ENCODE measurements around the gene LNPEP.
A peak's percentile ranks its signal among the peaks of the same experiment; 100 is the strongest.

The LNPEP gene

GRCh38 chr5:96961053-96961452 is 25.2 kb downstream of the LNPEP start:
- peak overlapping the region; percentile 89 for H3K9ac ChIP-seq (ENCODE audit: low read length)
- peak overlapping the region; percentile 93 for H3K4me3 ChIP-seq (ENCODE audit: insufficient read depth, low read length, poor library complexity, severe bottlenecking)
- peaks cover 98% of the 10 kb centered on the region for H3K79me2 ChIP-seq (ENCODE audit: insufficient read depth, low read length)
- no peaks in the 10 kb centered on the region for H3K9me3 ChIP-seq (ENCODE audit: insufficient read depth, low read length)
- H3K27me3 ChIP-seq (ENCODE audit: low read length), result no peaks in the 10 kb centered on the region
- H3K4me2 ChIP-seq (ENCODE audit: low read depth, low read length, poor library complexity, severe bottlenecking), result peak overlapping the region; percentile 90
- peak overlapping the region; percentile 99 for H3K27ac ChIP-seq (ENCODE audit: low read depth, low read length)
- H3K36me3 ChIP-seq (ENCODE audit: low read length), result peaks cover 34% of the 10 kb centered on the region
- TF ChIP-seq CTCF (IDR thresholded peaks at IDR 0.05; ENCODE audit: insufficient read depth, low read length, poor library complexity, severe bottlenecking), result no peak
- no peak for TF ChIP-seq EZH2phosphoT487 (conservative IDR thresholded peaks at IDR 0.05; ENCODE audit: low read length)
- no peaks in the 10 kb centered on the region for H3K9me2 ChIP-seq (replicated peaks; ENCODE audit: insufficient read depth, low read length)
- H4K20me1 ChIP-seq (ENCODE audit: low read depth, low read length), result peaks cover 7% of the 10 kb centered on the region; the same call in 1 of the 2 replicates
- no peak overlapping the region for H2AFZ ChIP-seq (ENCODE audit: low read depth, low read length, severe bottlenecking)
- peaks cover 83% of the 10 kb centered on the region for H3F3A ChIP-seq (ENCODE audit: insufficient read depth)

GRCh38 chr5:96962540-96962991 is 26.7 kb downstream of the LNPEP start:
- H3K27me3 ChIP-seq (ENCODE audit: low read length), result no peaks in the 10 kb centered on the region
- no peaks in the 10 kb centered on the region for H3K9me3 ChIP-seq (ENCODE audit: insufficient read depth, low read length)
- H2AFZ ChIP-seq (ENCODE audit: low read depth, low read length, severe bottlenecking), result no peak overlapping the region
- H3K79me2 ChIP-seq (ENCODE audit: insufficient read depth, low read length), result peaks cover 98% of the 10 kb centered on the region
- H3K4me2 ChIP-seq (ENCODE audit: low read depth, low read length, poor library complexity, severe bottlenecking), result peak overlapping the region; percentile 90
- H3K4me3 ChIP-seq (ENCODE audit: insufficient read depth, low read length, poor library complexity, severe bottlenecking), result peak overlapping the region; percentile 93
- peak overlapping the region; percentile 89 for H3K9ac ChIP-seq (ENCODE audit: low read length)
- TF ChIP-seq CTCF (IDR thresholded peaks at IDR 0.05; ENCODE audit: insufficient read depth, low read length, poor library complexity, severe bottlenecking), result no peak
- TF ChIP-seq EZH2phosphoT487 (conservative IDR thresholded peaks at IDR 0.05; ENCODE audit: low read length), result no peak
- peaks cover 46% of the 10 kb centered on the region for H3K36me3 ChIP-seq (ENCODE audit: low read length)
- peak overlapping the region; percentile 99 for H3K27ac ChIP-seq (ENCODE audit: low read depth, low read length)
- peaks cover 81% of the 10 kb centered on the region for H3F3A ChIP-seq (ENCODE audit: insufficient read depth)
- H4K20me1 ChIP-seq (ENCODE audit: low read depth, low read length), result peaks cover 7% of the 10 kb centered on the region; the same call in 1 of the 2 replicates
- no peaks in the 10 kb centered on the region for H3K9me2 ChIP-seq (replicated peaks; ENCODE audit: insufficient read depth, low read length)

GRCh38 chr5:96963267-96963666 is 27.4 kb downstream of the LNPEP start:
- H3F3A ChIP-seq (ENCODE audit: insufficient read depth), result peaks cover 81% of the 10 kb centered on the region
- peak overlapping the region; percentile 90 for H3K4me2 ChIP-seq (ENCODE audit: low read depth, low read length, poor library complexity, severe bottlenecking)
- peaks cover 12% of the 10 kb centered on the region for H4K20me1 ChIP-seq (ENCODE audit: low read depth, low read length)
- peaks cover 98% of the 10 kb centered on the region for H3K79me2 ChIP-seq (ENCODE audit: insufficient read depth, low read length)
- H3K9me3 ChIP-seq (ENCODE audit: insufficient read depth, low read length), result no peaks in the 10 kb centered on the region
- H3K36me3 ChIP-seq (ENCODE audit: low read length), result peaks cover 47% of the 10 kb centered on the region
- H3K4me3 ChIP-seq (ENCODE audit: insufficient read depth, low read length, poor library complexity, severe bottlenecking), result peak overlapping the region; percentile 93
- H3K9ac ChIP-seq (ENCODE audit: low read length), result peak overlapping the region; percentile 89
- H3K27me3 ChIP-seq (ENCODE audit: low read length), result no peaks in the 10 kb centered on the region
- H3K9me2 ChIP-seq (replicated peaks; ENCODE audit: insufficient read depth, low read length), result no peaks in the 10 kb centered on the region
- peak overlapping the region; percentile 99 for H3K27ac ChIP-seq (ENCODE audit: low read depth, low read length)
- H2AFZ ChIP-seq (ENCODE audit: low read depth, low read length, severe bottlenecking), result no peak overlapping the region
- TF ChIP-seq EZH2phosphoT487 (conservative IDR thresholded peaks at IDR 0.05; ENCODE audit: low read length) (no peak), CTCF (IDR thresholded peaks at IDR 0.05; ENCODE audit: insufficient read depth, low read length, poor library complexity, severe bottlenecking) (no peak)

Measured in SU-DHL-6 (cell line).